Measurements from ENCODE around the gene HLA-DMB. TPM values are rescaled to one million over a fixed set of nuclear protein-coding genes. Genes with fewer than 3 reads are reported as not detected.

The HLA-DMB gene
- total RNA-seq, 3 donors from 2014 or later (not counting 1 experiment from before 2014, with no cell fraction given), result 19.5 to 28.1 (median 23.0) TPM

GRCh38 chr6:32982084-32982701 lies 41.4 kb upstream of the HLA-DMB start:
- H3K36me3 ChIP-seq (ENCODE audit: control insufficient read depth, insufficient read depth, low read length), result peaks cover 49% of the 10 kb centered on the region
- peaks cover 13% of the 10 kb centered on the region for H3K4me1 ChIP-seq (ENCODE audit: control insufficient read depth, insufficient read depth, low read length)
- no peaks in the 10 kb centered on the region for H3K9me3 Mint-ChIP-seq
- no peak for TF ChIP-seq CTCF (IDR thresholded peaks at IDR 0.05)
- no peak for ATAC-seq
- no peaks in the 10 kb centered on the region for H3K27me3 Mint-ChIP-seq (ENCODE audit: low read depth in 2 of 2)
- H3K9me3 ChIP-seq (ENCODE audit: control insufficient read depth, insufficient read depth, low read length), result no peaks in the 10 kb centered on the region
- no peak overlapping the region for H3K27ac ChIP-seq (ENCODE audit: low read length)
- no peak overlapping the region for H3K4me3 ChIP-seq (ENCODE audit: low read length)
- H3K27me3 ChIP-seq (ENCODE audit: control insufficient read depth, insufficient read depth, low read length), result no peaks in the 10 kb centered on the region
- DNase-seq, result no peak
- peaks cover 37 to 43% of the 10 kb centered on the region in 2 donors for H3K4me1 Mint-ChIP-seq
- intact Hi-C loops (cut with micrococcal nuclease), result no loop called here
- WGBS (ENCODE audit: insufficient coverage), result 60% methylated on average over 7 of the region's 8 CpGs
- peak overlapping the region; percentile 37 to 97 for H3K27ac Mint-ChIP-seq
- peaks cover 26% of the 10 kb centered on the region for H3K36me3 Mint-ChIP-seq
- H3K4me3 Mint-ChIP-seq, result peak overlapping the region; percentile 11

GRCh38 chr6:32980488-32981038 lies 39.7 kb upstream of the HLA-DMB start:
- no peak overlapping the region for H3K4me3 Mint-ChIP-seq
- H3K27me3 Mint-ChIP-seq (ENCODE audit: low read depth in 2 of 2), result no peaks in the 10 kb centered on the region
- H3K27ac ChIP-seq (ENCODE audit: low read length), result no peak overlapping the region
- ATAC-seq (no peak), DNase-seq (peak in 1 of 2 donors; percentile 18)
- no peaks in the 10 kb centered on the region for H3K27me3 ChIP-seq (ENCODE audit: control insufficient read depth, insufficient read depth, low read length)
- WGBS (ENCODE audit: insufficient coverage), result 89% methylated on average over 10 of the region's 11 CpGs
- no peak for TF ChIP-seq CTCF (IDR thresholded peaks at IDR 0.05)
- peaks cover 66% of the 10 kb centered on the region for H3K36me3 ChIP-seq (ENCODE audit: control insufficient read depth, insufficient read depth, low read length)
- H3K36me3 Mint-ChIP-seq, result peaks cover 43% of the 10 kb centered on the region
- H3K27ac Mint-ChIP-seq, result peak overlapping the region; percentile 37 to 97
- H3K4me1 Mint-ChIP-seq, result peaks cover 53 to 59% of the 10 kb centered on the region in 2 donors
- H3K9me3 Mint-ChIP-seq, result no peaks in the 10 kb centered on the region
- intact Hi-C loops (cut with micrococcal nuclease), result no loop called here
- H3K4me1 ChIP-seq (ENCODE audit: control insufficient read depth, insufficient read depth, low read length), result peaks cover 25% of the 10 kb centered on the region
- H3K9me3 ChIP-seq (ENCODE audit: control insufficient read depth, insufficient read depth, low read length), result no peaks in the 10 kb centered on the region
- no peak overlapping the region for H3K4me3 ChIP-seq (ENCODE audit: low read length)

GRCh38 chr6:32979720-32980487 lies 39.1 kb upstream of the HLA-DMB start:
- no peak for TF ChIP-seq CTCF (IDR thresholded peaks at IDR 0.05)
- peak overlapping the region; percentile 37 to 97 for H3K27ac Mint-ChIP-seq
- intact Hi-C loops (cut with micrococcal nuclease), result no loop called here
- Histone ChIP-seq H3K4me3 (ENCODE audit: low read length) (no peak overlapping the region), H3K4me1 (ENCODE audit: control insufficient read depth, insufficient read depth, low read length) (peaks cover 28% of the 10 kb centered on the region), H3K27me3 (ENCODE audit: control insufficient read depth, insufficient read depth, low read length) (no peaks in the 10 kb centered on the region), H3K36me3 (ENCODE audit: control insufficient read depth, insufficient read depth, low read length) (peaks cover 72% of the 10 kb centered on the region), H3K27ac (ENCODE audit: low read length) (no peak overlapping the region), H3K9me3 (ENCODE audit: control insufficient read depth, insufficient read depth, low read length) (no peaks in the 10 kb centered on the region)
- 92% methylated on average over 12 of the region's 12 CpGs for WGBS (ENCODE audit: insufficient coverage)
- no peak for DNase-seq
- no peaks in the 10 kb centered on the region for H3K27me3 Mint-ChIP-seq (ENCODE audit: low read depth in 2 of 2)
- peaks cover 59 to 62% of the 10 kb centered on the region in 2 donors for H3K4me1 Mint-ChIP-seq
- H3K9me3 Mint-ChIP-seq, result no peaks in the 10 kb centered on the region
- ATAC-seq, result no peak
- H3K4me3 Mint-ChIP-seq, result peak overlapping the region; percentile 31
- peaks cover 49% of the 10 kb centered on the region for H3K36me3 Mint-ChIP-seq
